Hepatocyte (in vitro differentiated cells): ENCODE data around the gene NPEPL1. TPM values are rescaled to one million over a fixed set of nuclear protein-coding genes. Genes with fewer than 3 reads are reported as not detected.

Source experiments
- DNase-seq: peaks from one replicate; pipeline ENCODE4 v3.0.0-alpha.2; 2016; ENCODE audit warnings: low spot score
- H2AFZ ChIP-seq: fragments of 200-600 bp; sonication (generic); 2 replicates; pipeline ENCODE4 v1.6.0; 2016; ENCODE audit warnings: antibody characterized with exemption, mild to moderate bottlenecking
- H3K27ac ChIP-seq: fragments of 200-600 bp; sonication (generic); 2 replicates; pipeline ENCODE4 v1.5.1; 2016; ENCODE audit warnings: mild to moderate bottlenecking
- H3K27me3 ChIP-seq: fragments of 200-600 bp; sonication (generic); 2 replicates; pipeline ENCODE4 v1.6.1; 2016
- H3K36me3 ChIP-seq: fragments of 200-600 bp; sonication (generic); replicated peaks from 2 replicates; pipeline ENCODE4 v1.5.1; 2016; ENCODE audit warnings: low read depth; ENCODE audit not compliant: insufficient read depth
- H3K4me1 ChIP-seq: fragments of 200-600 bp; sonication (generic); 2 replicates; pipeline ENCODE4 v1.5.1; 2016; ENCODE audit warnings: mild to moderate bottlenecking, moderate library complexity; ENCODE audit not compliant: insufficient read depth
- H3K4me2 ChIP-seq: fragments of 200-600 bp; sonication (generic); 2 replicates; pipeline ENCODE4 v1.6.0; 2016
- H3K4me3 ChIP-seq: fragments of 200-600 bp; sonication (generic); 2 replicates; pipeline ENCODE4 v1.5.1; 2016; ENCODE audit warnings: mild to moderate bottlenecking
- H3K79me2 ChIP-seq: fragments of 200-600 bp; sonication (generic); 2 replicates; pipeline ENCODE4 v1.6.0; 2017; ENCODE audit warnings: mild to moderate bottlenecking
- H3K9me2 ChIP-seq: fragments of 200-600 bp; sonication (generic); replicated peaks from 2 replicates; pipeline ENCODE4 v1.6.0; 2017; ENCODE audit warnings: mild to moderate bottlenecking; ENCODE audit not compliant: insufficient read depth
- H3K9me3 ChIP-seq: fragments of 200-600 bp; sonication (generic); 2 replicates; pipeline ENCODE4 v1.5.1; 2016; ENCODE audit warnings: low read depth, mild to moderate bottlenecking
- H4K20me1 ChIP-seq: fragments of 200-600 bp; sonication (generic); 2 replicates; pipeline ENCODE4 v1.6.0; 2016; ENCODE audit warnings: mild to moderate bottlenecking; ENCODE audit not compliant: insufficient read depth, poor library complexity, severe bottlenecking
- EZH2 ChIP-seq: fragments of 200-600 bp; sonication (generic); IDR thresholded peaks from 2 replicates; pipeline ENCODE4 v1.6.1; 2016; ENCODE audit warnings: antibody characterized with exemption, mild to moderate bottlenecking, borderline replicate concordance
- EZH2phosphoT487 ChIP-seq: fragments of 200-600 bp; sonication (generic); IDR thresholded peaks from one replicate; pipeline ENCODE4 v1.6.1; 2018; ENCODE audit warnings: antibody characterized with exemption, mild to moderate bottlenecking, low read depth, moderate library complexity; ENCODE audit not compliant: unreplicated experiment, severe bottlenecking
- WGBS: methylation state at CpG from one replicate; pipeline ENCODE4 v1.1.6; 2016; ENCODE audit warnings: low lambda C conversion rate; ENCODE audit errors: missing lambda C conversion rate; 5-methylcytosine and 5-hydroxymethylcytosine counted together
- polyA plus RNA-seq: library from polyadenylated mRNA; unstranded; fragments of >200 nt; fragmentation: Nextera tagmentation; extraction: Ambion mirVana; gene quantifications from 2 replicates; pipeline ENCODE4 v1.2.1, GENCODE V29; 2016
- total RNA-seq: library from RNA; depleted of rRNA; stranded (reverse); fragments of >200 nt; gene quantifications from 2 replicates; pipeline ENCODE4 v1.2.3, GENCODE V29; 2014
- TF ChIP-seq, protein P1 (sequence below): fragments of 200-600 bp; sonication (generic); IDR thresholded peaks from 2 replicates; pipeline ENCODE4 v1.5.1; 2016; ENCODE audit warnings: antibody characterized with exemption, mild to moderate bottlenecking; ENCODE audit not compliant: poor library complexity

Gene NPEPL1
- total and polyA plus RNA-seq, 2 experiments from 2014 or later = 15.2 to 42.3 TPM

DNA sequence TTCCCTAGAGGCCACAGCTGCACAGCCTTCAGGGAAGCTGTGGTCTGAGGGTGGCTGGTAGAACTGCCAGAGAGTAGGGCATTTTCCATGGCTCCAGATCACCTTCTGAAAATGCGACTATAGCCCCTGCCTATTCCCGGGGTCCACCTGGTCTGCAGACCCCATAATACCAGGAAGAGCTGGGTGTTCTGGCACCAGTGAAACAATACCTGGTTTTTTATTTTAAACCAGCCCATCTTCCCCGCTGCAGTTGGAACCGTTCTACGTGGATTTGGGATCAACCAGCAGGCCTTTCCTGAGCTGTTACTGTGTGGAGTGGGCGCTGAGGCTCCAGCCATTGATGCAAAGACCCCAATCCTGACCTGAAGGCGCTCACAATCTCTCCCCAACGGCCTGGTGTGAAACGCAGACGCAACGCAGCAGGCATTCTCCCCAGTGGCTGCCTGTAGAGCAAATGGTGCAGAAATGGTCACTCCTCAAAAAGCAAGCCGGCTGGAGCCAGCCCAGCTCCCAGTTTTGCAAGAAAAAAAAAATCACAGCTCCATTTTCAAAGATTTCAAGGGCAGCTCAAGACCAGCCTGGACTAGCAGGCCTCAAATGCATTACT is 11.3 kb downstream of the NPEPL1 start:
- WGBS = 97% methylated on average over 12 of the region's 12 CpGs
- Histone ChIP-seq H3K4me1 (no peaks in the 10 kb centered on the region), H2AFZ (no peak overlapping the region), H3K9me3 (no peaks in the 10 kb centered on the region), H4K20me1 (no peaks in the 10 kb centered on the region), H3K27me3 (no peaks in the 10 kb centered on the region), H3K4me3 (no peak overlapping the region), H3K27ac (no peak overlapping the region), H3K9me2 (no peaks in the 10 kb centered on the region), H3K4me2 (no peak overlapping the region), H3K36me3 (no peaks in the 10 kb centered on the region), H3K79me2 (no peaks in the 10 kb centered on the region)
- TF ChIP-seq, protein P1, sequence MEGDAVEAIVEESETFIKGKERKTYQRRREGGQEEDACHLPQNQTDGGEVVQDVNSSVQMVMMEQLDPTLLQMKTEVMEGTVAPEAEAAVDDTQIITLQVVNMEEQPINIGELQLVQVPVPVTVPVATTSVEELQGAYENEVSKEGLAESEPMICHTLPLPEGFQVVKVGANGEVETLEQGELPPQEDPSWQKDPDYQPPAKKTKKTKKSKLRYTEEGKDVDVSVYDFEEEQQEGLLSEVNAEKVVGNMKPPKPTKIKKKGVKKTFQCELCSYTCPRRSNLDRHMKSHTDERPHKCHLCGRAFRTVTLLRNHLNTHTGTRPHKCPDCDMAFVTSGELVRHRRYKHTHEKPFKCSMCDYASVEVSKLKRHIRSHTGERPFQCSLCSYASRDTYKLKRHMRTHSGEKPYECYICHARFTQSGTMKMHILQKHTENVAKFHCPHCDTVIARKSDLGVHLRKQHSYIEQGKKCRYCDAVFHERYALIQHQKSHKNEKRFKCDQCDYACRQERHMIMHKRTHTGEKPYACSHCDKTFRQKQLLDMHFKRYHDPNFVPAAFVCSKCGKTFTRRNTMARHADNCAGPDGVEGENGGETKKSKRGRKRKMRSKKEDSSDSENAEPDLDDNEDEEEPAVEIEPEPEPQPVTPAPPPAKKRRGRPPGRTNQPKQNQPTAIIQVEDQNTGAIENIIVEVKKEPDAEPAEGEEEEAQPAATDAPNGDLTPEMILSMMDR = no peak
- TF ChIP-seq EZH2 (no peak), EZH2phosphoT487 (no peak)
- DNase-seq = no peak

DNA sequence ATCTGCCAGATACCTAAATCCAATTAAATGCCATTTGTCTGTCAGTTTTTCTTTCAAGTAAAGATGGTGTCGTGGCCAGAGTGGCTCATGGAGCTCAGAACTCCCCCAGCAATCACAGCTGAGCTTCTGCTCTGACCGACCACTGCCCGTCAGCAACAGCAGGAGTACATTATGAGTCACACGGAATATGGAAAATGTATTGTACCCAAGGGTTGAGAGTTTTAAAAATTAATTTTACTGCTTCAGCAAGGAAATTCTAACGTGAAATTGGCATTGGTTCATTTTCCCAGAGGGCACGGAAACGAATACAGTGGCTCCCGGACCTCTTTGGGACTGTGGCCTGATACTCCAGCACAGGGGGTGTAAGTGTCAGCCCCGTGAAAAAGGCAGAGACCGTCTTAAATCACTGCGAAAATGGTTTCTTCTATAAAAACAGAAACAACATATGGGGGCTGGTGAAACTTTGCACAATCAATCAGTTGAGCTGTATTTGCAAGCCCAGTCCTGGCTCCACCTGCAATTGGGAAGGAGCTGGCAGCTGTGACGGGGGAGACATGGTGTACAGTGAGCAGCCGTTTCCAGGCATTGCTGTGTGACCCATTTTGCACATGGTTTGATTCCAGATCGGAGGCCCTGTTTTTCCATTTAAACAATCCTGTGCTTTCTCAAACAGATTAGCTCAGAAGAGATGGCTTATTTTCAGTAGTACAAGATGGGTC is 12.8 kb downstream of the NPEPL1 start:
- TF ChIP-seq EZH2phosphoT487 (no peak), EZH2 (no peak)
- TF ChIP-seq, protein P1 = no peak
- Histone ChIP-seq H3K9me2 (no peaks in the 10 kb centered on the region), H3K27me3 (no peaks in the 10 kb centered on the region), H3K36me3 (no peaks in the 10 kb centered on the region), H3K9me3 (no peaks in the 10 kb centered on the region), H3K4me3 (no peak overlapping the region), H3K4me2 (no peak overlapping the region), H2AFZ (no peak overlapping the region), H3K4me1 (no peaks in the 10 kb centered on the region), H3K79me2 (no peaks in the 10 kb centered on the region), H3K27ac (no peak overlapping the region), H4K20me1 (no peaks in the 10 kb centered on the region)
- DNase-seq = no peak
- WGBS = 90% methylated on average over 14 of the region's 14 CpGs

DNA sequence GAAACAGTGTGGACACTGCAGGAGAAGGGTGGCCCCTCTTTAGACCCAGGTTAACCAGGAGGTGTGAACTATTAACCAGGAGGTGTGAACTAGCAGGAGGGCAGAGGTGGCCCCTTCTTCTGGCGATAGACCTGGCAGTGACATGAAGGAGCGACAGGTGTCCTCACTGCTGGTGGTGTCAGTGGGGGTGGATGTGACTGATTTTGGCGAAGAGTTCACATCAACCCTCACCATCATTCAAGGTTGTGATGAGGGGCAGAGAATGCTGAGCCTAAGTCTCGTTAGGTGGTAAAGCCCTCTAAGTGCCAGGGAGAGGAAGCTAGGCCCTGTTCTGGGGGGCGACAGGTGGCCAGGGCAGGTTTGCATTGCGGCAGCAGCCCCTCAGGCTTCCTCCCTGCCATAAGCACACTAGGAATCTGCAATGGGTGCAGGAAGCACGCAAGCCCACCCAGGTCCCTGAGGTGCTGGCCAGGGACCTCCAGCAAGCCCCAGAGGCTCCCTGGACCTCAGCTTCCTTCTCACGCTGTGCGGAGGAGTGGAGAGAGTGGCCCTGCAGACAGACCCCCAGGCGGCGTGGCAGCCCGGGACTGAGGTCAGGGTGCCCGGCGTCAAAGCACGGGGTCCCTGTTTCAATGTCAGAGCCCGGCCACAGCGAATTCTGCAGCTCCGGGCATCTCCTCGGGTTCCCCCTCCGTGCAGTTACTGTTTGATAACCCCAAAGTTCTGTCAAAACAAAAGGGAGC is 13.7 kb downstream of the NPEPL1 start:
- no peaks in the 10 kb centered on the region for H3K9me3 ChIP-seq
- H3K27me3 ChIP-seq = no peaks in the 10 kb centered on the region
- no peaks in the 10 kb centered on the region for H3K36me3 ChIP-seq
- H3K4me3 ChIP-seq = no peak overlapping the region
- no peak for DNase-seq
- H3K9me2 ChIP-seq = no peaks in the 10 kb centered on the region
- H3K27ac ChIP-seq = no peak overlapping the region
- 84% methylated on average over 20 of the region's 20 CpGs for WGBS
- TF ChIP-seq EZH2 (no peak), EZH2phosphoT487 (no peak)
- TF ChIP-seq, protein P1 = no peak
- no peak overlapping the region for H3K4me2 ChIP-seq
- H2AFZ ChIP-seq = no peak overlapping the region
- H4K20me1 ChIP-seq = no peaks in the 10 kb centered on the region
- no peaks in the 10 kb centered on the region for H3K4me1 ChIP-seq
- H3K79me2 ChIP-seq = no peaks in the 10 kb centered on the region
